Cerebellar nuclear complex (tissue), 1 donor: ENCODE data around the gene CAPZB.
"Not testable (repeated sequence)": the region's sequence is repeated elsewhere in the genome, so short reads cannot be mapped to it uniquely, and the experiment has no call there.

Experiments
- DNase-seq, 2 experiments: peaks; one replicate each; lab custom pipeline; 2025; lab: John Stamatoyannopoulos, UW

Gene CAPZB

DNA sequence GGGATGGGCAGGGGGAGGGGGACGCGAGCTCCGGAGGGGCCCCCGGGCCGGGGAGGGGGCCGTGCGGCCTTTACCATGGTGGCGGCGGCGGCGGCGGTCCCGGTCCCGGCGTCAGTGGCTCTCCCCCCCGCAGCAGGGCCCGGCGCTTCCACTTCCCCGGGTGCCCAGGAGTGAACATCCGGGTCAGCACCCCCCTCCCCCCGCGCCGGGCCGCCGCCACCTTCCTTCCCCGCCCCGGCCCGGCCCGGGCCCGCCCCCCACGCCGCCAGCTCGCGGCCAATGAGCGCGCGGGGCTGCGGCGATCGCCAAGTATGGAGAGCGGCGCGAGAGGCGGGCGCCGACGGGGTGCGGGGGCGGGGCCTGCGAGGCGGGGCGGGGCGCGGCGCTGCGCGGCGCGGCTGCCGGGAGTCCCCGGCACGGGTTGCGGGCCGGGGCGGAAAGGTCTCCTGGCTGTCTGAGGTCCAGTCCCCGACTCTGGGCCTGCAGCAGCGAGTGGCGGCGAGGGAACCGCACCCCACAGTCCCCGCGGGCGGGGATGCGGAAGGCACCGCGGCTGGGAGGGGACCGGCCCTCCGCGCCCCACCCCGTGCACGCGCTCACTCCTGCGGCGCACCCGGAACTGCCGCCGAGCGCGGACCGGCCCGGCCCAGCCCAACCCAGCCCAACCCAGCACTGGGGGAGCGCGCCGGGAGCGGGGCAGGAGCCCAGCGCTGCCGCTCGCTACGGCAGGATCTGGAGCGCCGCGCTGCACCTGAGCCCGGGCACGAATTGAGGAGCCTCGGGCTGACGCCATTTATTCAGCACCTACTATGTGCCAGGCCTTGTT lies at the start of gene CAPZB:
CAPZB (minus strand) TSS at position 178 of the 826 bp plus-strand sequence; CDS start at position 77, 101 bp downstream.
- DNase-seq, result peak; percentile 16 to 44

DNA sequence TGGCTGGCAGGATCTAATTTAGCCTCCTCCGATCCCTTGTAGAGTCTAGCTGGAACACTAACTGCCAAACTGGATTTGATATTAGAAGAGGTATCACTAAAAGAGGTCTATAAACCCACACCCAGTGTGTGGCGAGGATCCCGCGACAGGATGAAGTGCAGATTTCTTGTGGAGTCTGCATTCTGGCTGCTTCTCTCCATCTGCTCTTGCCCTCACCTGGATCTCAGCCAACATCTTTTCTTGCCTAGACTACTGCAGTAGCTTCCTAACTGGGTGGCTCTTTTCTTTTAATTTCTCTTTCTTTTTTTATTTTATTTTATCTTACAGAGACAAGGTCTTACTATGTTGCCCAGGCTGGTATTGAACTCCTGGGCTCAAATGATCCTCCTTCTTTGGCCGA lies 48.9 kb upstream of the CAPZB start:
- DNase-seq, result no peak

DNA sequence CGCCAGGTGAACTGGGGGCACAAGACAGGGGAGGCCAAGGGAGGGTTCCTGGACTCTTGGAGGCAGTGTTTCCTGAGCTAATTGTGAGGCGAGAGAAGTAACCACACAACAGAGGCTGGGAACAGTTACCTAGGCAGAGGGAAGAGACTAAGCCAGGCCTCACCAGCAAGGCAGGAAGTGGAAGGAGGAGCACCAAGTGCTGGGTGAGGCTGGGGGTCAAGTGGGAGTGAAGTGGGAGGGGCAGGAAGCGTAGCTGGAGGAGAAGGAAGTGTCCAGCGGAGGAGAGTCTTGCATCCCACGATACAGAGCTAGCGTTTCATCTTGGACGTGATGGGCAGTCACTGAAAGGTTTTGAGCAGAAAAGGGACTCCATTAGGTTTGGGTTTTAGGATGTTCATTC lies 48.3 kb upstream of the CAPZB start:
- DNase-seq, result no peak

DNA sequence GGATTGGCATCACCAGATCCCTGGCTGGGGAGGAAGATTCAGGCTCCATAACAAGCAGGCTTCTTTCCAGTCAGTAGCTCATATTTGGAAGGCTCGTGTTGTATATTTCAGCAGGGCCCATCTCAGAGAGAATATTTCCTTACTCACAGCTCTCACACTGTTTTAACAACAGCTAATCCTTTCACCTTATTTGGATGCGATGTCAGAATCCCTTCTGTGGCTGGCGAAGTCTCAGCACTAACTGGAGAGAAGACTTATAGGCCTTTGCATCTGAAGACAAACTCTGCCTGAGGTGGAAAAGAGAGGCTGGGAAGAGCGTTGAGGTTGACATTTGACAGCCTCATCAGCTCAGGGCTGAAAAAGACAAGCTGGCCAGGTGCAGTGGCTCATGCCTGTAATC lies 47.2 kb upstream of the CAPZB start:
- DNase-seq, result no peak

GRCh38 chr1:19529664-19530063 lies 44.3 kb upstream of the CAPZB start:
- no peak for DNase-seq

- no peak for DNase-seq
These were observed 43.1 kb upstream of the CAPZB start for GRCh38 chr1:19528438-19528837.

DNA sequence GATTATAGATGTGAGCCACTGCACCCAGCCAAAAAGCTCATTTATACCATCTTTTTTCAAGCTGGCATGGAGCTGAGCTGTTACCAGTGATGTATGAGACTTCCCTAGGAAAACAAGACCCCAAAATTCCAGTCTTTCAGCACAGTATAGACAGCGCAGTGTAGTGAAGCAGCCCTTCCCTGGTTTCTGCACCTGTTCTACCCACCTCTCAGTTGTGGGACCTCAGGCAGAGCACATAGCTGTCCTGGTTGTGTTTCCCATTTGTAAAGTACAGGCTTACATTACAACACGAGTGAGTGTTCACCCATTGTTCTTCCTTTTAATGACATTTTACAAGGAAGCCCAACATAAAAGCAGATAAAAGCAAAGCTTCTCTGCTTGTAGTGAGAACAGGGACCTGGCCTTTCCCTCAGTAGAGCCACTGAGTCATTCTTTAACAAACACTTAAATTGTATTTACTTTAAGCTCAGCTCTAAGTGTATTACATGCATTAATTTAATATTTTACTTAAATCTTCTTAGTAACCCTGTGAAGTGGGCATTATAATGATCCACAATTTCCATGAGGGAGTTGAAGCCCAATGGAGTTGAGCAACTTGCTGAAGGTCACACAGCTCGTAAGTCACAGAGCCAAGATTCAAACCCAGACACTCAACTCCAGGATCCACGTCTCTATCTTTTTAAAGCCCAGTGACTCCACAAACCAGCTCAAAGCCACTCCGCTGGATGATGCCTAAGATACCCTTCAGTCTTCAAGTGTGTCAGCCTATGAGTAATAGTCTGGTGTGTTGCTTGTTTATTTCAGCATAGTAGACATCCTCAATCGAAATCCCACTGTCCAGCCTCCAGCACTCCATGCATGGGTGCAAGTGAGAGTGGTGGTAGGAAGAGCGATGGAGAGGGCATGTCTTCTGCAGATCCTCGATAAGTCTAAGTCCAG lies 40.5 kb upstream of the CAPZB start:
- no peak for DNase-seq

GRCh38 chr1:19524791-19525190 lies 39.5 kb upstream of the CAPZB start:
- DNase-seq, result no peak

- DNase-seq, result not testable (repeated sequence)
These were observed 37.2 kb upstream of the CAPZB start for GRCh38 chr1:19522570-19522969.

- DNase-seq, result no peak
These were observed 36.1 kb upstream of the CAPZB start for GRCh38 chr1:19521411-19521810.

GRCh38 chr1:19517017-19517416 lies 31.7 kb upstream of the CAPZB start:
- DNase-seq, result no peak

GRCh38 chr1:19515201-19515600 lies 29.9 kb upstream of the CAPZB start:
- no peak for DNase-seq

DNA sequence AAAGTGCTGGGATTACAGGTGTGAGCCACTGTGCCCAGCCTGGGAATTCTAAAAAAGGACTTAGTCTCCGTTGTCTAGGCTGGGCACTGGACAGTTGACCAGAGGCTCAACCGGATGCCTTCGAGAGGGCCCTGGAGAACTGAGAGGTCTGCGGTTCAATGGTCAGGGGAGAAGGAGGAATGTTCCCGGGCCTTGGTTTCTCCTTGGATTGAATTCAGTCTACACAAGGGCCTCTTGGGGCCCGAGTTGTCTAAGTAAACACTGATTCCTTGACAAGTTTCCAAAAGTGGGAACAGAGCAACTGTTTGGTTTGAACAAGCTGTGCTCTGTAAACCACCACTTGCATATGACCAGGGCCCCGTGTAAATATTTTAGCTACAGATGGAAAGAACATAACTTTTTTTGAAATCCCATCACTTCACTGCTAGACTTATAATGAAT lies 29.1 kb upstream of the CAPZB start:
- no peak for DNase-seq

DNA sequence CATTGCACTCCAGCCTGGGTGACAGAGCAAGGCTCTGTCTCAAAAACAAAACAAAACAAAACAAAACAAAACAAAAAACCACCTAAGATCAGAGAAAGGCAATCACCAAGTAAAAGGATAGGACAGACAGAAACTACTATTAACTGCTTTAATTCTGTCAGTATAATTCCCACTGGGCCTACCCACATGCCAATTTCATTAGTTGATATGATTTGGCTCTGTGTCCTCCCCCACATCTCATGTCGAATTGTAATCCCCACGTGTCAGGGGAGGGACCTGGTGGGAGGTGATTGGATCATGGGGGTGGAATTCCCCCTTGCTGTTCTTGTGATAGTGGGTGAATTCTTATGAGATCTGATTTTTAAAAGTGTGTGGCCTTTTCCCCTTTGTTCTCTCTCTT lies 27.2 kb upstream of the CAPZB start:
- DNase-seq, result no peak

DNA sequence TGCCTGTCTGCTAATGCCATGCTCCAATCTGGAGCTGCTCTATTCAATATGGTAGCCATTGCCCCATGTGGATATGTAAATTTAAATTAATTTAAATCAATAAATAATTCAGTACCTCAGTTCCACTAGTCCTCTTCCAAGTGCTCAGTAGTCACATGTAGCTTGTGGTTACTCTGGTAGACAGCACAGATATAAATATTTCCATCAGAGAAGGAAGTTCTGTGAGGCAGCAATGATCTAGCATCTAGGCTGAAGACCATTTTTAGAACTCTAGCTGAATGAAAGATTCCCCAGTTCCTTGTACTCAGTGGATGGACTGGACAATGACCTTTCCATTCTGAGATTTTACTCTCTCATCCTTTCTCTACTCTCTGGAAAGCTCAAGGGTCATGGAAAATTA lies 25.8 kb upstream of the CAPZB start:
- no peak for DNase-seq

DNA sequence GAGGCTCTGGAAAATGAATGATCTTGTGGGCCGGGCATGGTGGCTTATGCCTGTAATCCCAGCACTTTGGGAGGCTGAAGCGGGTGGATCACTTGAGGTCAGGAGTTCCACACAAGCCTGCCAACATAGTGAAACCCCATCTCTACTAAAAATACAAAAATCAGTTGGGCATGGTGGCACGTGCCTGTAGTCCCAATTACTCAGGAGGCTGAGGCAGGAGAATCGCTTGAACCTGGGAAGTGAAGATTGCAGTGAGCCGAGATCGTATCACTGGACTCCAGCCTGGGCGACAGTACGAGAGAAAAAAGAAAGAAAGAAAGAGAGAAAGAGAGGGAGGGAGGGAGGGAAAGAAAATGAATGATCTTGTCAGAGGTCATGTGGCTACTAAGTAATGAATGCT lies 24.3 kb upstream of the CAPZB start:
- not testable (repeated sequence) for DNase-seq

DNA sequence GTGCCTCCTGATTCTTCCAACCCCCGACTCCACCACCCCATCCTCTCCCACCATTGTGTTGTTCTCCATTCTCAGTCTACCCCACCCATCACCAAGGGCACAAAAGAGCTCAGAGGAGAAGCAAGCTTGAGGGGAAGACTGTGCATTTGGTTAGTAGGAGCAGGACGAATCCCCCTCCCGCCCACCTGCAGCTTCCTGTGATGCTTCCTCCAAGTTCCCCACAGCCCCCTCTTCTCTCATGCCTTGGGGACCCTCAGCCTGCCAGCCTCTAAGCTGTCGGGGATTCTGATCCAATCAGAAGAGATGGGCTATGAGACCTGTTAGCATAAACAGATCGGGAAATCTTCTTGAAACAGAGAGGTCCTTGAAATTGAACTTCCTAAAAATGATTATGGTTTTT lies 22.2 kb upstream of the CAPZB start:
- no peak for DNase-seq

DNA sequence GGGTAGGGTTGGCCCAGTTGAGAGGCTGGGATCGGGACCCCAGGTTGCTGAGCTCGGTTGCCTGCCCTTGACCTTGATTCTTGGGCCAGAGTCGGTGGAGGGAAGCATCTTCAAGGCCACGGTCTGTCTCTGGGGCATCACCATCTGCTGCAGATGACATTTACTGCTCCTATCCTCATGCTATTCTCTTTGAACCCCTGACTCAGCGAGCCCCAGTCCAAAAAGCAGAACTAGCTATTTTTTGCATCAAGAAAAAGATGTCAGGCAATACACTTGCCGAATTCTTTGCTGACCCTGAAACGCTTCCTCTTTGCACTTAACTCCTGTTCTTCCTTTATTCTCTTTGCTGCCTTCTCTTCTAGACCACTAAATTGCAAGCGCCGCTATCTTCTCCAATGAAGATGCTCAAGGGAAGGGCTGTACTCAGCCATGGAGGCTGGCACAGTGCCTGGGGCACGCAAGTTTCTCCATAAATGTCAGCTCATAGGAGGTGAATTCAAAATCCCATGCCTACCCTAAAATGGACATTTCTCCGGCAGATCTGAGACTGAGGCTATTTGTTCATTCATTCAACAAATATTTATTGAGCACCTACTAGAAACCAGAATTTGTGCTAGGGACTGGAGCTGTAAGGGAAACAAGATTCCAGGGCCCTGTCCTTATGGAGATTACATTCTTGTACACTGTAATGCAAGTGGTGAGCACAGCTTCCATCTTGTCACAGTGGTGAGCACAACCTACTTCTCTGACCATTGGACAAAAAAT lies 20.5 kb upstream of the CAPZB start:
- DNase-seq, result no peak

DNA sequence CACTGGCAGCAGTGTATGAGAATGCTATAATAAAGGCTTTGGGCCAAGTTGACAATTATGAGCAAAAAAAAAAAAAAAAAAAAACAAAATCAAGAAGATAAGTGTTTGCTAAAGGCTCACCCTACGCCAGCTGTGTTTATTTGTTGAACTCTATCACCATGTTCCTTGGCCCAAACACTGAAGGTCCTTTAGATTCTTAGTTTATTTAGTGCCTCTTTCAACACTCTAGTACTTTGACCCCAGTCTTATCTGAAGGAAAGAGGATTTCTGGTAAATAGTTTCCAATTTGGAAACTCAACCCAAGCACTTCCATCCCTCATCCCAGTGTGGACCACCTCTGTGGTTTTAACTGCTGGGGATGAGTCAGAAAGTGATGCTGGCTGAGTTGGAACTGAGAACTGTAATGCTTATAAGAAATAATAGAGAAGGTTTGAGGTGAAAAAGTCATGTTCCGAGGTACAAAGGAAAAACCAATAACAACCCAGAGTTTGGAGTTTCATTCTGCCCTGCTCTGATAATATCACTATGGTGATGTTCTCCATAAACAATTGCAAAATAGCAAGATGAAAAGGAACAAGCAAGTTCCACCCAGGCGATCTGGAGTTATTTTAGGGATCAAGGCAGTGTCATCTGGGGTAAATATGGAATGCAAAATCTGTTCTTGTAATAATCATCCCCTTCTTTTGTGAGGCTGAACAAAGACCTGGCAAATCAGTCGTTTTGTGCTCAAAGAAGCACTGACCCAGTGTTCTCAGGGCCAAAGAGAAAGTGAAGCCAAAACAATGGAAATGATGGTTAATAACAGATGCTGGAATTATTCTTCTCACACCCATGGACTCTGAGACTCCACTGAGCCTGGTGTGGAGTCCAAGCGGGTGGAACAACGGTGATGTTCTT lies 19.7 kb upstream of the CAPZB start:
- no peak for DNase-seq

DNA sequence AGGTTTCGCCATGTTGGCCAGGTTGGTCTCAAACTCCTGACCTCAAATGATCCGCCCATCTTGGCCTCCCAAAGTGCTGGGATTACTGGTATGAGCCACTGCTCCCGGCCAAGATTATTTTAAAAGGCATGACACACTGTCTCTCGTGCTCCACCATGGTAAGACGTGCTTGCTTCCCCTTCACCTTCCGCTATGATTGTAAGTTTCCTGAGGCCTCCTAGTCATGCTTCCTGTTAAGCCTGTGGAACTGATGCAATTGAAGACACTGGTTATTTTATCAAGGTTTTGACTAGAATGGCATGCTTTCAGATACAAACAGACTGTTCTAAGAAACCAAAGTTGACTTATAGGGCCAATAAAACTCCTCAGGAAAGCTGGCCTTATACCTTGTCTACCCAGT lies 16.9 kb upstream of the CAPZB start:
- not testable (repeated sequence) for DNase-seq

DNA sequence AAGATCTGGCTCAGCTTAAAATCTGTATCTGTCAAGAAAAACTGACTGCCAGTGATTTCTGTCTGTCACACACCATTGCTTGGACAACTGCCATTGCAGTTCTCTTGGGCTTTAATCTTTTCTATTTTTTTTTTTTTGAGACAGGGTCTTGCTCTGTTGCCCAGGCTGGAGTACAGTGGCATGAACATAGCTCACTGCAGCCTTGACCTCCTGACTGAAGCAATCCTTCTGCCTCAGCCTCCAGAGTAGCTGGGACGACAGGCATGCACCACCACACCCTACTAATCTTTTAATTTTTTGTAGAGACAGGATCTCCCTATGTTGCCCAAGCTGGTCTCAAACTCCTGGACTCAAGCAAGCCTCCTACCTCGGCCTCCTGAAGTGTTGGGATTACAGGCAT lies 14.5 kb upstream of the CAPZB start:
- DNase-seq, result not testable (repeated sequence)
